ENCODE measurements around the gene TMEM255A. TPM values are rescaled to one million over a fixed set of nuclear protein-coding genes. Genes with fewer than 3 reads are reported as not detected.

Gene TMEM255A
- total RNA-seq, 1 experiment from 2014 or later: 3.8 TPM

DNA sequence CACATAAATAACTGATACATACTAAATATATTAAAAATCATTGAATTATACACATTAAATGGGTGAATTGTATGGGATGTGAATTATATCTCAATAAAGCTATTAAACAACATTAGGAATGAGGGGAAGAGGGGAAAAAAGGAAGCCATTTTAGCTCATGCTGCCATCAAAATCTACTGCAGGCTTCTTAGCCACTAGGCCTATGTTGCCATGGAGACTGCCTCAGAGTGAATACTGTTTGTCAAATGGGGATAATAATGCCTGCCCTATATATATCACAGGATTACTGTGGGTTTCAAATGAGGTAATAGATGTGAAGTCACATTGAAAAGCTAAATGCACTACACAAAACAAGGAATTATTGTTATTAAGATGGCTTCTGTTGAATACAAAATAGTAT, 21.2 kb downstream of the TMEM255A start:
- TF ChIP-seq, protein P1, sequence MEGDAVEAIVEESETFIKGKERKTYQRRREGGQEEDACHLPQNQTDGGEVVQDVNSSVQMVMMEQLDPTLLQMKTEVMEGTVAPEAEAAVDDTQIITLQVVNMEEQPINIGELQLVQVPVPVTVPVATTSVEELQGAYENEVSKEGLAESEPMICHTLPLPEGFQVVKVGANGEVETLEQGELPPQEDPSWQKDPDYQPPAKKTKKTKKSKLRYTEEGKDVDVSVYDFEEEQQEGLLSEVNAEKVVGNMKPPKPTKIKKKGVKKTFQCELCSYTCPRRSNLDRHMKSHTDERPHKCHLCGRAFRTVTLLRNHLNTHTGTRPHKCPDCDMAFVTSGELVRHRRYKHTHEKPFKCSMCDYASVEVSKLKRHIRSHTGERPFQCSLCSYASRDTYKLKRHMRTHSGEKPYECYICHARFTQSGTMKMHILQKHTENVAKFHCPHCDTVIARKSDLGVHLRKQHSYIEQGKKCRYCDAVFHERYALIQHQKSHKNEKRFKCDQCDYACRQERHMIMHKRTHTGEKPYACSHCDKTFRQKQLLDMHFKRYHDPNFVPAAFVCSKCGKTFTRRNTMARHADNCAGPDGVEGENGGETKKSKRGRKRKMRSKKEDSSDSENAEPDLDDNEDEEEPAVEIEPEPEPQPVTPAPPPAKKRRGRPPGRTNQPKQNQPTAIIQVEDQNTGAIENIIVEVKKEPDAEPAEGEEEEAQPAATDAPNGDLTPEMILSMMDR (IDR thresholded peaks at IDR 0.05; ENCODE audit: insufficient read depth in 1 of 2, low read depth in 1 of 2, low read length in 1 of 2, severe bottlenecking in 1 of 2, unreplicated experiment in 1 of 2): no peak

DNA sequence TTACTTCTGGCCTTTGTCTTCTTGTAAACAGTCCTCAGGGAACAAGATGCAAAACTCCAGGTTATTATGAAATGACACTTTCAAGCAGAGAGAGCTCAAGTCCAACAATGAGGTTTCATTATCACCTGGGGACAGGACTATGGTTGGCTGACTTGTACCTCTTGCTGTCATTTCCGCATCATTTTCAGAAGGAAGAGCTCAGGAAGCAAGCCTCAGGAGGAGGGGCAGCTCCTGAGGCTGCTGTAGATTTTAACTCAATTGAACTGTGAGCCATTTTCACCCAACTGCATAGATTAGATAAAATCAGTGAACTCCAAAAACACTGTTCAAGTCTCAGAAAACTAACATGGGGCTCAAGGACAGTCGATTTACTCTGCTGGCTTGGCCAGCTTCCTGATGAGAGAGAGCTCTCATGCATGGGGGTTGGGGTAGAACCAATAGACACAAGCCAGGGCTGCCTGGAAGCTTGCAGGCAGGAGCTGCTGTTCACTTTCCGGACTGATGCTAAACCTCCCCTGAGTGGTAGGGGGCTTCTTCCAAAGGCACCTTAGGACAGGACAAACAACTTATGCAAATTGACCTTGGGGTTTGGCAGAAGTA, 23.6 kb downstream of the TMEM255A start:
- no peak overlapping the region for H3K27ac Mint-ChIP-seq (ENCODE audit: unreplicated experiment)
- no peaks in the 10 kb centered on the region for H3K27me3 Mint-ChIP-seq (ENCODE audit: insufficient read depth, unreplicated experiment)
- H3K4me3 Mint-ChIP-seq (ENCODE audit: unreplicated experiment): no peak overlapping the region
- ChIA-PET CTCF (no interaction called here), POLR2A (interaction anchor here (0.5 kb wide), 1 partner anchor 37 kb away, joined by 3 read pairs; the partner anchor contains the start of gene ZBTB33)
- H3K4me1 ChIP-seq: no peaks in the 10 kb centered on the region
- H3K27me3 ChIP-seq (replicated peaks; ENCODE audit: control insufficient read depth, insufficient read depth, low read length): no peaks in the 10 kb centered on the region
- no peak for DNase-seq
- peaks cover 10% of the 10 kb centered on the region for H3K9me3 Mint-ChIP-seq (ENCODE audit: unreplicated experiment)
- no TSS peak for BruUV-seq (replicated peaks)
- H3K4me3 ChIP-seq (ENCODE audit: low read depth, low read length): no peak overlapping the region
- no peaks in the 10 kb centered on the region for H3K36me3 Mint-ChIP-seq (ENCODE audit: insufficient read depth, unreplicated experiment)
- intact Hi-C loops (cut with micrococcal nuclease; ENCODE audit: unreplicated experiment): no loop called here
- H3K9me3 ChIP-seq: no peaks in the 10 kb centered on the region
- TF ChIP-seq, protein P1 (IDR thresholded peaks at IDR 0.05; ENCODE audit: insufficient read depth in 1 of 2, low read depth in 1 of 2, low read length in 1 of 2, severe bottlenecking in 1 of 2, unreplicated experiment in 1 of 2): no peak
- H3K4me1 Mint-ChIP-seq (ENCODE audit: low read depth, unreplicated experiment): peaks cover 13% of the 10 kb centered on the region
- no peaks in the 10 kb centered on the region for H3K36me3 ChIP-seq (ENCODE audit: control insufficient read depth, insufficient read depth, low read length)

More for the DNA sequence above, 21.2 kb downstream of the TMEM255A start:
- H3K9me3 ChIP-seq: no peaks in the 10 kb centered on the region
- BruUV-seq (replicated peaks): no TSS peak
- no peaks in the 10 kb centered on the region for H3K27me3 Mint-ChIP-seq (ENCODE audit: insufficient read depth, unreplicated experiment)
- H3K4me1 Mint-ChIP-seq (ENCODE audit: low read depth, unreplicated experiment): no peaks in the 10 kb centered on the region
- H3K4me3 Mint-ChIP-seq (ENCODE audit: unreplicated experiment): no peak overlapping the region
- H3K9me3 Mint-ChIP-seq (ENCODE audit: unreplicated experiment): no peaks in the 10 kb centered on the region
- no peaks in the 10 kb centered on the region for H3K27me3 ChIP-seq (replicated peaks; ENCODE audit: control insufficient read depth, insufficient read depth, low read length)
- no peaks in the 10 kb centered on the region for H3K36me3 ChIP-seq (ENCODE audit: control insufficient read depth, insufficient read depth, low read length)
- DNase-seq: no peak
- no peaks in the 10 kb centered on the region for H3K36me3 Mint-ChIP-seq (ENCODE audit: insufficient read depth, unreplicated experiment)
- no peak overlapping the region for H3K27ac Mint-ChIP-seq (ENCODE audit: unreplicated experiment)
- CTCF ChIA-PET: no interaction called here
- H3K4me1 ChIP-seq: no peaks in the 10 kb centered on the region
- no peak overlapping the region for H3K4me3 ChIP-seq (ENCODE audit: low read depth, low read length)
- POLR2A ChIA-PET: no interaction called here
- intact Hi-C loops (cut with micrococcal nuclease; ENCODE audit: unreplicated experiment): no loop called here

DNA sequence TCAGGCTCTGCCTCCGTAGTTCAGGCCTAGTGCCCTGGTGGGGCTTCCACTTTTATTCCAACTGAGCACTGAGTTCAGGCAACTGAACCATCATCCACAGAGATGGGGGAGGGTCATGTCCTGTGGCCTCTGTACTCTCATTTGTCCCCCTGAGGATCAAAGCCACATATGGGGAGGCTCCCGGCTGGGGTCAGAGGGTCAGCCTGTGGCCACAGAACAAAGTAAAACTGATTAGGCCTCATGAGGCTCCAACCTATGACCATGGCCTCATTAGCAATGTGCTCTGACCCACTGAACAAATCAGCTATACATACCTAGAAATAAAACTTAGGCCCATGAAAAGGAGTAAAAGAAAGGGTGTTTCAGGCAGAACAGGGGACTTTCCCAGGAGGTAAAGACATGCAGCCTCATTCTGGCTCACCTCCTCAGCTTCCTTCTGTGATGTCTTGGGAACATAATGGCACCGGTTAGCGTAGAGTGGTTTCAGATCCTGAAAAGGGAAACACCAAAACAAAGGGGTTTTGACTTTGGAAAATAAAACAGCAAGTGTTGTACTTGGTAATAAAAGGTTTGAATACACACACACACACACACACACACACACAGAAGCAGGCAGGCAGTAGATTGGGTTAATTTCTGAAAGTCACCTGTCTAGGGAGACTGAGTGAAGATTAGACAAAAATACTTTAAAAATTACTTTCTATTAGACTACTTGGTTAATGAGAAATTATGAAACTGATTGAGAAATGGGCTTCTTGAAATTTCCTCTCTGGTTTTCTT, 24.3 kb downstream of the TMEM255A start:
- no peak for DNase-seq
- H3K27ac Mint-ChIP-seq (ENCODE audit: unreplicated experiment): no peak overlapping the region
- no peak overlapping the region for H3K4me3 ChIP-seq (ENCODE audit: low read depth, low read length)
- no peaks in the 10 kb centered on the region for H3K27me3 Mint-ChIP-seq (ENCODE audit: insufficient read depth, unreplicated experiment)
- POLR2A ChIA-PET: no interaction called here
- no peak overlapping the region for H3K4me3 Mint-ChIP-seq (ENCODE audit: unreplicated experiment)
- no peaks in the 10 kb centered on the region for H3K27me3 ChIP-seq (replicated peaks; ENCODE audit: control insufficient read depth, insufficient read depth, low read length)
- no peaks in the 10 kb centered on the region for H3K36me3 ChIP-seq (ENCODE audit: control insufficient read depth, insufficient read depth, low read length)
- CTCF ChIA-PET: no interaction called here
- H3K4me1 Mint-ChIP-seq (ENCODE audit: low read depth, unreplicated experiment): peaks cover 15% of the 10 kb centered on the region
- no peaks in the 10 kb centered on the region for H3K36me3 Mint-ChIP-seq (ENCODE audit: insufficient read depth, unreplicated experiment)
- TF ChIP-seq, protein P1 (IDR thresholded peaks at IDR 0.05; ENCODE audit: insufficient read depth in 1 of 2, low read depth in 1 of 2, low read length in 1 of 2, severe bottlenecking in 1 of 2, unreplicated experiment in 1 of 2): no peak
- H3K9me3 ChIP-seq: no peaks in the 10 kb centered on the region
- intact Hi-C loops (cut with micrococcal nuclease; ENCODE audit: unreplicated experiment): no loop called here
- peaks cover 10% of the 10 kb centered on the region for H3K9me3 Mint-ChIP-seq (ENCODE audit: unreplicated experiment)
- H3K4me1 ChIP-seq: no peaks in the 10 kb centered on the region
- no TSS peak for BruUV-seq (replicated peaks)
